ENCODE data around the gene TSEN2.
A peak's percentile ranks its signal among the peaks of the same experiment; 100 is the strongest.

Gene TSEN2

GRCh38 chr3:12553921-12554391 lies 69.7 kb downstream of the TSEN2 start:
- peak; percentile 20 for DNase-seq (ENCODE audit: low spot score)

- DNase-seq (ENCODE audit: low spot score), result no peak
Observed at GRCh38 chr3:12556314-12556689, 72.0 kb downstream of the TSEN2 start.

GRCh38 chr3:12556690-12557472 lies 72.6 kb downstream of the TSEN2 start, which contains the start of gene MKRN2:
Gene MKRN2 (plus strand): TSS chr3:12557087. CDS start chr3:12557151, 64 bp downstream.
- peak; percentile 85 for DNase-seq (ENCODE audit: low spot score)

- DNase-seq (ENCODE audit: low spot score), result peak; percentile 41
Observed at GRCh38 chr3:12557473-12558100, 73.3 kb downstream of the TSEN2 start.

GRCh38 chr3:12558706-12559105 lies 74.4 kb downstream of the TSEN2 start:
- no peak for DNase-seq (ENCODE audit: low spot score)

- no peak for DNase-seq (ENCODE audit: low spot score)
Observed at GRCh38 chr3:12559520-12559919, 75.2 kb downstream of the TSEN2 start.

- no peak for DNase-seq (ENCODE audit: low spot score)
Observed at GRCh38 chr3:12560505-12561190, 76.4 kb downstream of the TSEN2 start.

GRCh38 chr3:12561397-12561796 lies 77.1 kb downstream of the TSEN2 start:
- DNase-seq (ENCODE audit: low spot score), result no peak

- DNase-seq (ENCODE audit: low spot score), result no peak
Observed at GRCh38 chr3:12562451-12562850, 78.2 kb downstream of the TSEN2 start.

GRCh38 chr3:12566976-12567375 lies 82.7 kb downstream of the TSEN2 start:
- no peak for DNase-seq (ENCODE audit: low spot score)

- DNase-seq (ENCODE audit: low spot score), result no peak
Observed at GRCh38 chr3:12568747-12569146, 84.5 kb downstream of the TSEN2 start.

- DNase-seq (ENCODE audit: low spot score), result no peak
Observed at GRCh38 chr3:12569836-12570235, 85.6 kb downstream of the TSEN2 start.

- no peak for DNase-seq (ENCODE audit: low spot score)
Observed at GRCh38 chr3:12571986-12572385, 87.7 kb downstream of the TSEN2 start.

- no peak for DNase-seq (ENCODE audit: low spot score)
Observed at GRCh38 chr3:12574131-12574530, 89.9 kb downstream of the TSEN2 start.

GRCh38 chr3:12574661-12575060 lies 90.4 kb downstream of the TSEN2 start:
- no peak for DNase-seq (ENCODE audit: low spot score)

- no peak for DNase-seq (ENCODE audit: low spot score)
Observed at GRCh38 chr3:12577379-12577778, 93.1 kb downstream of the TSEN2 start.

- no peak for DNase-seq (ENCODE audit: low spot score)
Observed at GRCh38 chr3:12578742-12579141, 94.5 kb downstream of the TSEN2 start.

GRCh38 chr3:12579456-12579855 lies 95.2 kb downstream of the TSEN2 start:
- no peak for DNase-seq (ENCODE audit: low spot score)

GRCh38 chr3:12579905-12580304 lies 95.6 kb downstream of the TSEN2 start:
- no peak for DNase-seq (ENCODE audit: low spot score)

- no peak for DNase-seq (ENCODE audit: low spot score)
Observed at GRCh38 chr3:12582730-12583129, 98.5 kb downstream of the TSEN2 start.
